Activated effector memory CD4-positive, alpha-beta T cell treated with Interleukin-2 at 50 U/mL for 16 hours (primary cell): Measurements from ENCODE around the gene TAF5L.
"Not testable (repeated sequence)": the region's sequence is repeated elsewhere in the genome, so short reads cannot be mapped to it uniquely, and the experiment has no call there.

Experiments used
- DNase-seq: peaks from one replicate; pipeline ENCODE4 v3.0.0-alpha.2; 2020

Gene TAF5L

GRCh38 chr1:229600229-229600628 lies 25.7 kb downstream of the TAF5L start:
- DNase-seq = no peak

- no peak for DNase-seq
These were observed 26.5 kb downstream of the TAF5L start for GRCh38 chr1:229599218-229599954.

- no peak for DNase-seq
These were observed 28.0 kb downstream of the TAF5L start for GRCh38 chr1:229597877-229598276.

- DNase-seq = no peak
These were observed 28.8 kb downstream of the TAF5L start for GRCh38 chr1:229596925-229597699.

GRCh38 chr1:229595876-229596275 lies 30.0 kb downstream of the TAF5L start:
- not testable (repeated sequence) for DNase-seq

GRCh38 chr1:229594227-229595008 lies 31.5 kb downstream of the TAF5L start:
- DNase-seq = no peak

GRCh38 chr1:229593800-229594199 lies 32.1 kb downstream of the TAF5L start:
- no peak for DNase-seq

- DNase-seq = no peak
These were observed 35.8 kb downstream of the TAF5L start for GRCh38 chr1:229590119-229590518.

- DNase-seq = no peak
These were observed 40.6 kb downstream of the TAF5L start for GRCh38 chr1:229585338-229585737.

- DNase-seq = no peak
These were observed 43.2 kb downstream of the TAF5L start for GRCh38 chr1:229582715-229583114.

GRCh38 chr1:229582011-229582694 lies 43.8 kb downstream of the TAF5L start:
- DNase-seq = no peak

- DNase-seq = no peak
These were observed 44.4 kb downstream of the TAF5L start for GRCh38 chr1:229581485-229581884.

- no peak for DNase-seq
These were observed 46.8 kb downstream of the TAF5L start for GRCh38 chr1:229579059-229579673.

GRCh38 chr1:229578168-229579058 lies 47.5 kb downstream of the TAF5L start:
- DNase-seq = no peak

GRCh38 chr1:229574679-229575442 lies 51.1 kb downstream of the TAF5L start:
- no peak for DNase-seq

- no peak for DNase-seq
These were observed 53.6 kb downstream of the TAF5L start for GRCh38 chr1:229572286-229572685.

- DNase-seq = no peak
These were observed 54.9 kb downstream of the TAF5L start for GRCh38 chr1:229570891-229571516.

GRCh38 chr1:229570305-229570704 lies 55.6 kb downstream of the TAF5L start:
- no peak for DNase-seq

GRCh38 chr1:229567109-229567868 lies 58.6 kb downstream of the TAF5L start:
- DNase-seq = no peak
